ENCODE data around the gene SLA2.
A peak's percentile ranks its signal among the peaks of the same experiment; 100 is the strongest.

The SLA2 gene

DNA sequence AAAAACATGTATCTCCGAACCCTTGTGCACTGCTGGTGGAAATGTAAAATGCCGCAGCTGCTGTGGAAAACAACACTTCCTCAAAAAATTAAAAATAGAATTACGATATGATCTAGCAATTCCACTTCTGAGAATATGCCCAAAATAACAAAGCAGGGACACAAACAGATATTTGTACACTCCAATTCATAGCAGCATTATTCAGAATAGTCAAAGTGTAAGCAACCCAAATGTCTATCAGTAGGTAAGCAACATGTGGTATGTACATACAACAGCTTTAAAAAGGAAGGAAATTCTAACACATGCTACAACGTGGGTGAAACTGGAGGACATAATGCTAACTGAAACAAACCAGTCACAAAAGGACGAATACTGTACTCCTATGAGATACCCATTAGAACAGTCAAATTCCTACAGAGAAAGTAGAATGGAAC, 46.1 kb downstream of the SLA2 start:
- Histone ChIP-seq H3K4me3 (ENCODE audit: low read depth, low read length) (no peak overlapping the region), H3K27me3 (no peaks in the 10 kb centered on the region), H3K36me3 (no peaks in the 10 kb centered on the region), H3K9me3 (no peaks in the 10 kb centered on the region), H3K4me1 (no peaks in the 10 kb centered on the region)
- TF ChIP-seq CTCF (IDR thresholded peaks at IDR 0.05; ENCODE audit: low read depth, low read length) = no peak
- DNase-seq = no peak

GRCh38 chr20:36593347-36593929, 52.6 kb downstream of the SLA2 start:
- Histone ChIP-seq H3K36me3 (peaks cover 7% of the 10 kb centered on the region), H3K4me1 (no peaks in the 10 kb centered on the region), H3K27me3 (no peaks in the 10 kb centered on the region), H3K4me3 (ENCODE audit: low read depth, low read length) (no peak overlapping the region), H3K9me3 (no peaks in the 10 kb centered on the region)
- TF ChIP-seq CTCF (IDR thresholded peaks at IDR 0.05; ENCODE audit: low read depth, low read length) = no peak
- DNase-seq = no peak

GRCh38 chr20:36591854-36592641, 53.9 kb downstream of the SLA2 start:
- Histone ChIP-seq H3K27me3 (no peaks in the 10 kb centered on the region), H3K9me3 (no peaks in the 10 kb centered on the region), H3K4me3 (ENCODE audit: low read depth, low read length) (no peak overlapping the region), H3K4me1 (no peaks in the 10 kb centered on the region), H3K36me3 (peaks cover 7% of the 10 kb centered on the region)
- DNase-seq = peak; percentile 41
- peak; percentile 71 for TF ChIP-seq CTCF (IDR thresholded peaks at IDR 0.05; ENCODE audit: low read depth, low read length)

DNA sequence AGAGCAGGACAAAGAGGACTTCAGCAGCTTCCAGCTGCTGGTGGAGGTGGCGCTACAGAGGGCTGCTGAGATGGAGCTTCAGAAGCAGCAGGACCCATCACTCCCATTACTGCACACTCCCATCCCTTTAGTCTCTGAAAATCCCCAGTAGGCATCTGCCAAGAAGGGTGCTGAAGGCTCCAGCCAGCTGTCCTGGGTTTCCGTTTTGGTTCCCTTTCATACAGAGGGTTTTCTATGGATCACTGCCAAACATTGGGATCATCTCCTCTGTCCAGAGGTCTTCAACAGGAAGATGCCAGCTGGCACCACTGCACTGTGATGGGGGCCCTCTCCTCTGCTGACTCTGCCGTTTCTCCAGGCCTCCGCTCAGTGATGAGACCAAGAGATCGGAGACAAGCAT, 54.7 kb downstream of the SLA2 start:
- Histone ChIP-seq H3K36me3 (peaks cover 7% of the 10 kb centered on the region), H3K4me3 (ENCODE audit: low read depth, low read length) (no peak overlapping the region), H3K27me3 (no peaks in the 10 kb centered on the region), H3K9me3 (no peaks in the 10 kb centered on the region), H3K4me1 (no peaks in the 10 kb centered on the region)
- TF ChIP-seq CTCF (IDR thresholded peaks at IDR 0.05; ENCODE audit: low read depth, low read length) = no peak
- DNase-seq = no peak

DNA sequence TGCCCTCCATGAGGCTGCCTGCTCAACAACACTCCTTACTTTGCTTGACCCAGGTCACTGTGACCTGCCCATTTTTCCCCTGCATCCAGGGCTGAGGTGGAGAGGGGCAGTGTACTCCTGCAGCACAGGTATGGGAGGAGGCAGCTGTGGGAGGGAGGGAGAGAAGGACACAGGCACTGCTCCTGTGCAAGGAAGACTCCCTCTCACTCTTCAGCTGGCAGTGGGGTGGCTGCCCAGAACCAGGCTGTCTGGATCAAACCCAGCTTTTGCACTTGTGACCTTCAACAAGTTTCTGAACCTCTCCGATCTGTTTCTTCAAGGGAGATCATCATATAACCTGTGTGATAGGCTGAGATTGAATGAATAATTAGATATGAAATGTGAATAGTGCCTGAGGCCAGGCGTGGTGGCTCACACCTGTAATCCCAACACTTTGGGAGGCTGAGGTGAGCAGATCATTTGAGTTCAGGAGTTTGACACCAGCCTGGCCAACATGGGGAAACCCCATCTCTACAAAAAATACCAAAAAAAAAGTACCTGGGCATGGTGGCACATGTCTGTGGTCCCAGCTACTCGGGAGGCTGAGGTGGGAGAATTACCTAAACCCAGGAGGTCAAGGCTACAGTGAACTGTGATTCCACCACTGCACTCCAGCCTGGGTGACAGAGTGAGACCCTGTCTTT, 58.5 kb downstream of the SLA2 start:
- no peaks in the 10 kb centered on the region for H3K27me3 ChIP-seq
- no peak for TF ChIP-seq CTCF (IDR thresholded peaks at IDR 0.05; ENCODE audit: low read depth, low read length)
- no peaks in the 10 kb centered on the region for H3K9me3 ChIP-seq
- no peak for DNase-seq
- H3K4me1 ChIP-seq = no peaks in the 10 kb centered on the region
- peaks cover 10% of the 10 kb centered on the region for H3K36me3 ChIP-seq
- no peak overlapping the region for H3K4me3 ChIP-seq (ENCODE audit: low read depth, low read length)
